Measurements from ENCODE around the gene BLACAT1.
"Not testable (repeated sequence)": the region's sequence is repeated elsewhere in the genome, so short reads cannot be mapped to it uniquely, and the experiment has no call there.

Gene BLACAT1

GRCh38 chr1:205406252-205406651, 49.6 kb downstream of the BLACAT1 start:
- not testable (repeated sequence) for DNase-seq

All from right hindlimb (tissue), 1 donor.